ENCODE data around the gene TMEM239. TPM values are rescaled to one million over a fixed set of nuclear protein-coding genes. Genes with fewer than 3 reads are reported as not detected.

The TMEM239 gene
- total and polyA plus RNA-seq, 12 donors: 0.08 TPM; not detected in 11

DNA sequence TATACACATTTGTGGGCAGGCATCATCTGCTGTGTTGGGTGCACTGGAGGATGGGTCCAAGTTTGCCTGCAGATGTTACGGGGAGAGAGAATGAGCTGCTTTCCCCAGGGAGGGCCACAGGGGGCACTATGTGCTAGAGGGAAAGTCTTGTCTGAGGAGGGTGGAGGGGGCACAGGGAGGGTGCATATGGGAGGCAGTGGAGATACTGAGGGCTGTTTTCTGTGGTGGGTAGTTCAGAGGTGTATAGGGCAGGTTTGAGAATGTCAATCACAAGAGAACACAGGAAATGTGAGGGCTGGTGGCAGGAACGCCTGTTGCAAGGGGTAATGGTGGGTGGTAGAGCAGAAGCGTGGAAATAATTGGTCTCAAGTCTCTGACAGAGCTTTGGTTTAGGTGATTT is 49.5 kb downstream of the TMEM239 start:
- intact Hi-C loops (cut with DNase I): loop anchor here in 1 of 2 donors (10.0 kb wide), 1 partner anchor 129 kb away; no protein-coding TSS in a partner anchor
- no peak overlapping the region for H3K4me3 ChIP-seq
- TF ChIP-seq POLR2A (IDR thresholded peaks at IDR 0.05): no peak
- TF ChIP-seq, protein P1, sequence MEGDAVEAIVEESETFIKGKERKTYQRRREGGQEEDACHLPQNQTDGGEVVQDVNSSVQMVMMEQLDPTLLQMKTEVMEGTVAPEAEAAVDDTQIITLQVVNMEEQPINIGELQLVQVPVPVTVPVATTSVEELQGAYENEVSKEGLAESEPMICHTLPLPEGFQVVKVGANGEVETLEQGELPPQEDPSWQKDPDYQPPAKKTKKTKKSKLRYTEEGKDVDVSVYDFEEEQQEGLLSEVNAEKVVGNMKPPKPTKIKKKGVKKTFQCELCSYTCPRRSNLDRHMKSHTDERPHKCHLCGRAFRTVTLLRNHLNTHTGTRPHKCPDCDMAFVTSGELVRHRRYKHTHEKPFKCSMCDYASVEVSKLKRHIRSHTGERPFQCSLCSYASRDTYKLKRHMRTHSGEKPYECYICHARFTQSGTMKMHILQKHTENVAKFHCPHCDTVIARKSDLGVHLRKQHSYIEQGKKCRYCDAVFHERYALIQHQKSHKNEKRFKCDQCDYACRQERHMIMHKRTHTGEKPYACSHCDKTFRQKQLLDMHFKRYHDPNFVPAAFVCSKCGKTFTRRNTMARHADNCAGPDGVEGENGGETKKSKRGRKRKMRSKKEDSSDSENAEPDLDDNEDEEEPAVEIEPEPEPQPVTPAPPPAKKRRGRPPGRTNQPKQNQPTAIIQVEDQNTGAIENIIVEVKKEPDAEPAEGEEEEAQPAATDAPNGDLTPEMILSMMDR (IDR thresholded peaks at IDR 0.05): no peak
- DNase-seq: no peak
- H3K36me3 ChIP-seq (replicated peaks in 1 of 2): peaks cover 0 to 52% of the 10 kb centered on the region in 2 donors
- H3K27ac ChIP-seq: no peak overlapping the region
- H3K9me3 ChIP-seq (replicated peaks in 1 of 3): no peaks in the 10 kb centered on the region
- 90 to 97% (median 93%) methylated on average over 3 of the region's 3 CpGs for WGBS, 4 donors
- H3K4me1 ChIP-seq (replicated peaks in 1 of 2): peaks cover 0 to 5% of the 10 kb centered on the region in 2 donors
- no peaks in the 10 kb centered on the region for H3K27me3 ChIP-seq

DNA sequence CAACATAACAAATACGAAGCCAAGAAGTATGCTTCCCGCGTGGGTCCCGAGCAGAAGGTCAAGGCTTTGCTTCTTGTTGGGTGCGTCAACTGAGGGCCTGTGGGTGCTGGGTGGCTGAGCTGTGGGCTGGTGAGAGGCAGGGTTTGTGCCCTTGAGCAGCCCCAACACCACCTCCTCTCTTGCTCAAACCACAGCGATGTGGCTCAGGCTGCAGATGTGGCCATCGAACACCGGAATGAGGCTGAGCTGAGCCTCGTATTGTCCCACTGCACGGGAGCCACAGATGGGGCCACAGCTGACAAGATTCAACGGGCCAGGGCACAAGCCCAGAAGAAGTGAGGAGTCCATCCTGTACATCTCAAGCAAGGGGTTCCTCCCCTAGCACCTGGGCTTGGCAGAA is 50.1 kb downstream of the TMEM239 start:
- WGBS, 4 donors: 79 to 91% (median 87%) methylated on average over 10 to 11 of the region's 11 CpGs
- intact Hi-C loops (cut with DNase I): loop anchor here in 1 of 2 donors (10.0 kb wide), 1 partner anchor 129 kb away; no protein-coding TSS in a partner anchor
- H3K27me3 ChIP-seq: no peaks in the 10 kb centered on the region
- H3K4me1 ChIP-seq (replicated peaks in 1 of 2): peaks cover 0 to 11% of the 10 kb centered on the region in 2 donors
- peaks cover 0 to 46% of the 10 kb centered on the region in 2 donors for H3K36me3 ChIP-seq (replicated peaks in 1 of 2)
- H3K9me3 ChIP-seq (replicated peaks in 1 of 3): no peaks in the 10 kb centered on the region
- no peak for DNase-seq
- TF ChIP-seq, protein P1 (IDR thresholded peaks at IDR 0.05): no peak
- TF ChIP-seq POLR2A (IDR thresholded peaks at IDR 0.05): no peak
- no peak overlapping the region for H3K4me3 ChIP-seq
- H3K27ac ChIP-seq: no peak overlapping the region

DNA sequence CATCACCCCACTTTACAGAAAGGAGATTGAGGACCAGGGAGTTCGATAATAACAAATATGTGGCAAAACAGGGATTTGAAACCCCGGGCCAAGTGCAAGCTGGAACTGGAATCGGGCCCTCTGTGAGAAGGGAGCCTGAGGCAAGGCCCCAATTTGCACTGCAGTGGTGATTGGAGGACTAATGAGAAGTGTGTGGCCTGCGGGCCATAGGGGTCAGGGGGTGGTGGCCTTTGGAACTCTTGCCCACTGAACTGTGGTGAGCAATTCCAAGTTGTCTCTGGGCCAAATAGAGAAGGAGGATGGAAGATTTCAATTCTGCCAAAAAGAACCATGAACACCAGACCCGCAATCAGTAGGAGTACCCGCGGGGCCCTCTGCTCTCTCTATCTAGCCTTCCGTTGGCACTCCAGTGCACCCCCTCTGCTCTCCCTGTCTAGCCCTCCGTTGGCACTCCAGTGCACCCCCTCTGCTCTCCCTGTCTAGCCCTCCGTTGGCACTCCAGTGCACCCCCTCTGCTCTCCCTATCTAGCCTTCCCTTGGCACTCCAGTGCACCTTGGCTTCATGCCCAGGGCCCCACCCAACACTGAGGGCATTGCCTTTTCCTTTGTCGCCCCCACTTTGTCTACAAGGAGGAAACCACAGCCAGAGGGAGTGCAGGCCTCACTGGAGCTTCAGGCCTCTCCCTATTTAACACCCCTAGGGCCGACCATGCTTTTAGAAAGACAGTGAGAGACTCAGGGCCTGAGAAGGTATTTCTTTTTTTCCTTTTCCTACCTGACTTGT is 51.1 kb downstream of the TMEM239 start:
- intact Hi-C loops (cut with DNase I): loop anchor here in 1 of 2 donors (10.0 kb wide), 1 partner anchor 128 kb away; no protein-coding TSS in a partner anchor
- 75 to 91% (median 79%) methylated on average over 12 of the region's 12 CpGs for WGBS, 4 donors

More for the DNA sequence above, 51.1 kb downstream of the TMEM239 start:
- H3K4me3 ChIP-seq: no peak overlapping the region
- H3K36me3 ChIP-seq (replicated peaks in 1 of 2): peaks cover 0 to 38% of the 10 kb centered on the region in 2 donors
- H3K27me3 ChIP-seq: no peaks in the 10 kb centered on the region
- DNase-seq: no peak
- no peak overlapping the region for H3K27ac ChIP-seq
- TF ChIP-seq, protein P1 (IDR thresholded peaks at IDR 0.05): no peak
- no peak for TF ChIP-seq POLR2A (IDR thresholded peaks at IDR 0.05)
- H3K4me1 ChIP-seq (replicated peaks in 1 of 2): peaks cover 0 to 21% of the 10 kb centered on the region in 2 donors
- no peaks in the 10 kb centered on the region for H3K9me3 ChIP-seq (replicated peaks in 1 of 3)

Other genes starting within 250 kb of the TMEM239 start
- gene NOP56, start 163.7 kb upstream of the TMEM239 start, total RNA-seq: 100 to 1,000 TPM in 2 of 9 donors, 10 to 100 TPM in 7; 52.5 to 180 (median 79.6) TPM
- 100 to 1,000 TPM; 126 to 181 (median 166) TPM for gene NOP56, start 163.7 kb upstream of the TMEM239 start, polyA plus RNA-seq
- gene IDH3B, start 152.1 kb upstream of the TMEM239 start, total RNA-seq: 100 to 1,000 TPM in 7 of 9 donors, 10 to 100 TPM in 2; 79.0 to 220 (median 111) TPM
- 100 to 1,000 TPM; 101 to 113 (median 104) TPM for gene IDH3B, start 152.1 kb upstream of the TMEM239 start, polyA plus RNA-seq
- gene EBF4, start 123.6 kb upstream of the TMEM239 start, total RNA-seq: 10 to 100 TPM in 4 of 9 donors, 1 to 10 TPM in 5; 2.8 to 13.3 (median 9.7) TPM
- 10 to 100 TPM in 2 of 3 donors, 1 to 10 TPM in 1; 1.6 to 29.7 (median 14.1) TPM for gene EBF4, start 123.6 kb upstream of the TMEM239 start, polyA plus RNA-seq
- 10 to 100 TPM in 5 of 9 donors, 1 to 10 TPM in 4; 6.1 to 21.8 (median 11.9) TPM for gene CPXM1, start 15.7 kb upstream of the TMEM239 start, total RNA-seq
- 10 to 100 TPM in 2 of 3 donors, 1 to 10 TPM in 1; 2.5 to 19.7 (median 10.5) TPM for gene CPXM1, start 15.7 kb upstream of the TMEM239 start, polyA plus RNA-seq
- gene C20orf141, start 1.4 kb upstream of the TMEM239 start, total RNA-seq: not detected
- under 1 TPM in 1 of 3 donors, not detected in 2; 0.30 TPM for gene C20orf141, start 1.4 kb upstream of the TMEM239 start, polyA plus RNA-seq
- 10 to 100 TPM; 16.8 to 65.8 (median 46.3) TPM for gene PCED1A, start 24.3 kb downstream of the TMEM239 start, total RNA-seq
- gene PCED1A, start 24.3 kb downstream of the TMEM239 start, polyA plus RNA-seq: 100 to 1,000 TPM in 2 of 3 donors, 1 to 10 TPM in 1; 9.6 to 244 (median 129) TPM
- 10 to 100 TPM; 28.1 to 45.0 (median 33.8) TPM for gene VPS16, start 24.4 kb downstream of the TMEM239 start, total RNA-seq
- 100 to 1,000 TPM in 1 of 3 donors, 10 to 100 TPM in 2; 24.8 to 115 (median 99.8) TPM for gene VPS16, start 24.4 kb downstream of the TMEM239 start, polyA plus RNA-seq
- 10 to 100 TPM; 33.5 to 62.5 (median 47.7) TPM for gene PTPRA, start 57.1 kb downstream of the TMEM239 start, total RNA-seq
- 10 to 100 TPM; 16.3 to 94.7 (median 16.7) TPM for gene PTPRA, start 57.1 kb downstream of the TMEM239 start, polyA plus RNA-seq
- gene GNRH2, start 227.3 kb downstream of the TMEM239 start, total RNA-seq: 1 to 10 TPM in 1 of 9 donors, under 1 TPM in 2, not detected in 6; 0.34 to 1.7 (median 0.65) TPM
- 1 to 10 TPM in 2 of 3 donors, not detected in 1; 3.1 to 4.2 TPM for gene GNRH2, start 227.3 kb downstream of the TMEM239 start, polyA plus RNA-seq
- 100 to 1,000 TPM in 3 of 9 donors, 10 to 100 TPM in 6; 67.2 to 144 (median 78.2) TPM for gene MRPS26, start 229.7 kb downstream of the TMEM239 start, total RNA-seq
- gene MRPS26, start 229.7 kb downstream of the TMEM239 start, polyA plus RNA-seq: 100 to 1,000 TPM in 2 of 3 donors, 10 to 100 TPM in 1; 27.9 to 145 (median 135) TPM

Measured in adrenal gland (tissue), 12 donors.